Gastroesophageal sphincter (tissue), 3 donors: ENCODE data around the gene RFPL2.

Experiments used
- CTCF ChIP-seq, 4 experiments: fragments of 200-600 bp in 2 of 4; fragments of 450-650 bp in 2 of 4; sonication (generic) in 1 of 4; IDR thresholded peaks; one replicate each; pipeline ENCODE4 v1.5.1; 2017 to 2019; ENCODE audit warnings: antibody characterized with exemption in 4 of 4, mild to moderate bottlenecking in 2 of 4, moderate library complexity in 2 of 4
- EP300 ChIP-seq: sonication (generic); formaldehyde crosslinking; IDR thresholded peaks from one replicate; pipeline ENCODE4 v1.6.1; 2017; ENCODE audit warnings: antibody characterized with exemption, mild to moderate bottlenecking
- POLR2A ChIP-seq, 2 donors: fragments of 450-650 bp; IDR thresholded peaks; one replicate each; pipeline ENCODE4 v1.6.1; 2017; ENCODE audit warnings: antibody characterized with exemption in 2 of 2, mild to moderate bottlenecking in 2 of 2, moderate library complexity in 1 of 2
- POLR2AphosphoS5 ChIP-seq: sonication (generic); formaldehyde crosslinking; IDR thresholded peaks from one replicate; pipeline ENCODE4 v1.6.1; 2017; ENCODE audit warnings: antibody characterized with exemption

GRCh38 chr22:32175115-32175514 lies 29.8 kb downstream of the RFPL2 start:
- TF ChIP-seq POLR2AphosphoS5 (no peak), CTCF (IDR thresholded peaks at IDR 0.05) (no peak), POLR2A (IDR thresholded peaks at IDR 0.05) (no peak), EP300 (no peak)
